Natural killer cell (primary cell): ENCODE measurements around the gene SH3PXD2A. TPM values are rescaled to one million over a fixed set of nuclear protein-coding genes. Genes with fewer than 3 reads are reported as not detected.

Source experiments
- ATAC-seq, 3 donors: fragments of 150-1000 bp in 2 of 3; fragments of 200-7000 bp in 1 of 3; cut with Tn5 transposase; 1 replicate in 1 of 3; 2 replicates in 2 of 3; pipeline ENCODE4 v1.10.0; 2021; ENCODE audit warnings: mild to moderate bottlenecking in 2 of 3, moderate library complexity in 2 of 3
- DNase-seq, 2 donors: peaks; one replicate each; pipeline versions ENCODE4 v3.0.0 to v3.0.0-alpha.2; 2013 to 2021; ENCODE audit warnings: mixed read lengths in 1 of 2
- H3K27ac ChIP-seq: one replicate; pipeline ENCODE4 v1.5.1; 2013; ENCODE audit warnings: mild to moderate bottlenecking, low read length
- H3K27me3 ChIP-seq: one replicate; pipeline ENCODE4 v1.6.1; 2013; ENCODE audit warnings: low read length; ENCODE audit not compliant: control insufficient read depth, insufficient read depth
- H3K36me3 ChIP-seq: one replicate; pipeline ENCODE4 v1.6.1; 2013; ENCODE audit warnings: low read length; ENCODE audit not compliant: control insufficient read depth, insufficient read depth
- H3K4me1 ChIP-seq: one replicate; pipeline ENCODE4 v1.6.1; 2013; ENCODE audit warnings: low read length; ENCODE audit not compliant: control insufficient read depth, insufficient read depth
- H3K4me3 ChIP-seq: one replicate; pipeline ENCODE4 v1.5.1; 2013; ENCODE audit warnings: low read length
- H3K9me3 ChIP-seq: one replicate; pipeline ENCODE4 v1.6.1; 2013; ENCODE audit warnings: low read length; ENCODE audit not compliant: control insufficient read depth, insufficient read depth
- H3K27ac Mint-ChIP-seq, 2 donors: one replicate each; pipeline ENCODE4 v1.8.0; 2022; ENCODE audit warnings: mild to moderate bottlenecking in 2 of 2, mixed read lengths in 2 of 2, moderate library complexity in 1 of 2
- H3K27me3 Mint-ChIP-seq, 2 donors: one replicate each; pipeline ENCODE4 v1.8.0; 2022; ENCODE audit warnings: low read depth in 2 of 2, mixed read lengths in 2 of 2
- H3K36me3 Mint-ChIP-seq: one replicate; pipeline ENCODE4 v1.8.0; 2022; ENCODE audit warnings: mixed read lengths
- H3K4me1 Mint-ChIP-seq, 2 donors: one replicate each; pipeline ENCODE4 v1.8.0; 2022; ENCODE audit warnings: mixed read lengths in 2 of 2
- H3K4me3 Mint-ChIP-seq: one replicate; pipeline ENCODE4 v1.8.0; 2022; ENCODE audit warnings: mild to moderate bottlenecking, moderate library complexity, mixed read lengths
- H3K9me3 Mint-ChIP-seq, 2 donors: one replicate each; pipeline ENCODE4 v1.8.0; 2022; ENCODE audit warnings: mixed read lengths in 2 of 2
- CTCF ChIP-seq: fragments of 200-600 bp; IDR thresholded peaks from one replicate; pipeline ENCODE4 v1.8.0; 2022; ENCODE audit warnings: antibody characterized with exemption
- WGBS: methylation state at CpG from one replicate; pipeline ENCODE4 v1.1.7; 2013; ENCODE audit warnings: missing lambda C conversion rate; ENCODE audit not compliant: insufficient coverage; 5-methylcytosine and 5-hydroxymethylcytosine counted together
- intact Hi-C: fragments of 100-400 bp; cut with micrococcal nuclease; formaldehyde crosslinking; loops from one replicate; pipeline ENCODE4 v1.14.2; 2022
- total RNA-seq, 4 donors: library from RNA; stranded (reverse); fragments of 120-200 nt in 1 of 4; gene quantifications; one replicate each; pipeline versions ENCODE4 v1.2.3 to v1.2.4, GENCODE V29; 2013 to 2022

Gene SH3PXD2A
- total RNA-seq, 3 donors from 2014 or later (not counting 1 experiment from before 2014, with no cell fraction given): 3.3 to 7.0 (median 4.9) TPM

- DNase-seq: peak in 1 of 2 donors; percentile 24
- Mint-ChIP-seq H3K36me3 (no peaks in the 10 kb centered on the region), H3K4me3 (no peak overlapping the region), H3K4me1 (no peaks in the 10 kb centered on the region), H3K27ac (no peak overlapping the region), H3K9me3 (no peaks in the 10 kb centered on the region), H3K27me3 (peaks cover 0 to 3% of the 10 kb centered on the region in 2 donors)
- 33% methylated on average over 6 of the region's 7 CpGs for WGBS
- no peak overlapping the region for H3K27ac ChIP-seq
- no peaks in the 10 kb centered on the region for H3K27me3 ChIP-seq
- H3K4me3 ChIP-seq: no peak overlapping the region
- H3K9me3 ChIP-seq: no peaks in the 10 kb centered on the region
- H3K36me3 ChIP-seq: no peaks in the 10 kb centered on the region
- H3K4me1 ChIP-seq: no peaks in the 10 kb centered on the region
- no peak for ATAC-seq
- intact Hi-C loops: no loop called here
- no peak for TF ChIP-seq CTCF
Observed at GRCh38 chr10:103789771-103790201, 65.6 kb downstream of the SH3PXD2A start.

- Histone ChIP-seq H3K27ac (no peak overlapping the region), H3K4me3 (no peak overlapping the region), H3K27me3 (no peaks in the 10 kb centered on the region), H3K36me3 (no peaks in the 10 kb centered on the region), H3K9me3 (no peaks in the 10 kb centered on the region), H3K4me1 (no peaks in the 10 kb centered on the region)
- ATAC-seq (no peak), DNase-seq (no peak)
- H3K4me3 Mint-ChIP-seq: no peak overlapping the region
- H3K4me1 Mint-ChIP-seq: no peaks in the 10 kb centered on the region
- H3K27ac Mint-ChIP-seq: no peak overlapping the region
- no peak for TF ChIP-seq CTCF
- 87% methylated on average over 6 of the region's 6 CpGs for WGBS
- no peaks in the 10 kb centered on the region for H3K36me3 Mint-ChIP-seq
- peaks cover 4 to 7% of the 10 kb centered on the region in 2 donors for H3K27me3 Mint-ChIP-seq
- intact Hi-C loops: no loop called here
- H3K9me3 Mint-ChIP-seq: no peaks in the 10 kb centered on the region
Observed at GRCh38 chr10:103789161-103789560, 66.2 kb downstream of the SH3PXD2A start.

DNA sequence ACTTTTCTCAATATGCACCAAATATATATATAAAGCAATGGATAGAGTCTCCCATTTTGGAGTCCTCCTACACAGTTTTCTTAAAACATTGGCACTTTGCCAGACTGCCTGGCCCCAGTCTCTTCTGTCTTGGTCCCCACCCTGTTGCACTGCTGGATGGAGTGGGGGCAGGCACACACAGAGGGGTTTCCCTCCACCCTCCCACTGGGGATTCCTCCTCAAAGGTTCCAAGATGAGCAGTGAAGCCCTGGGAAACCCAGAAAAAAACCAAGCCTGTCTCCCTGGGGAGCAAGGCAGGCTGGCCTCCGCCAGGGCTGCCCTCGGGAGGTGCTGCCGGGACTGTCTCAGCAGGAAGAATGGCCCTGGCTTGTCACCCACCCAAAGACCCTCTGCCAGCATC lies 68.0 kb downstream of the SH3PXD2A start:
- TF ChIP-seq CTCF: no peak
- 92% methylated on average over 3 of the region's 3 CpGs for WGBS
- H3K27ac Mint-ChIP-seq: no peak overlapping the region
- peaks cover 7 to 15% of the 10 kb centered on the region in 2 donors for H3K27me3 Mint-ChIP-seq
- intact Hi-C loops: no loop called here
- H3K4me1 Mint-ChIP-seq: no peaks in the 10 kb centered on the region
- H3K4me1 ChIP-seq: no peaks in the 10 kb centered on the region
- no peak overlapping the region for H3K27ac ChIP-seq
- DNase-seq: no peak
- H3K27me3 ChIP-seq: no peaks in the 10 kb centered on the region
- H3K36me3 Mint-ChIP-seq: no peaks in the 10 kb centered on the region
- no peaks in the 10 kb centered on the region for H3K36me3 ChIP-seq
- no peak overlapping the region for H3K4me3 Mint-ChIP-seq
- no peak for ATAC-seq
- no peaks in the 10 kb centered on the region for H3K9me3 Mint-ChIP-seq
- no peaks in the 10 kb centered on the region for H3K9me3 ChIP-seq
- H3K4me3 ChIP-seq: no peak overlapping the region

DNA sequence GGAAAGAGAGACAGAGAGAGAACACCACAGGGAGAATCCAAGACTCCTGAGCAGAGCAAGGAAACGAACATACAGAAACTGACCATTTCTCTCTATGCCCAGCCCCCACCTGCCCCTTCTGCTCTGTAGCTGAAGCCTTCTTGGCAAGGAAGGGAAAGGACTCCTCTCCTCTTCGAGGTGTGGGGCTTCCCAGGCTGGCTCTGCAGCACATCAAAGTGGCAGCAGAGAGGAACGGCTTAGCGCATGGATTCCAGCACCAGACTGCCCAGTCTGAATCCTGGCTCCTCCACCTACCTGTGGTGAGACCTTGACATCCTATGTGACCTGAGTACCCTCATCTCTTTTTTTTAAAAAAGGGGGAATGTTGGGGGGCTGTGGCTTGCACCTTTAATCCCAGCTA lies 69.4 kb downstream of the SH3PXD2A start:
- Histone ChIP-seq H3K27ac (no peak overlapping the region), H3K27me3 (no peaks in the 10 kb centered on the region), H3K36me3 (no peaks in the 10 kb centered on the region), H3K4me3 (no peak overlapping the region), H3K9me3 (no peaks in the 10 kb centered on the region), H3K4me1 (no peaks in the 10 kb centered on the region)
- DNase-seq: no peak
- no peaks in the 10 kb centered on the region for H3K4me1 Mint-ChIP-seq
- no peak overlapping the region for H3K4me3 Mint-ChIP-seq
- intact Hi-C loops: no loop called here
- TF ChIP-seq CTCF: no peak
- 80% methylated on average over 4 of the region's 4 CpGs for WGBS
- no peaks in the 10 kb centered on the region for H3K9me3 Mint-ChIP-seq
- no peaks in the 10 kb centered on the region for H3K36me3 Mint-ChIP-seq
- ATAC-seq: no peak
- no peak overlapping the region for H3K27ac Mint-ChIP-seq
- H3K27me3 Mint-ChIP-seq: peaks cover 7 to 16% of the 10 kb centered on the region in 2 donors
